ENCODE measurements around the gene LMTK2.

LMTK2 gene

DNA sequence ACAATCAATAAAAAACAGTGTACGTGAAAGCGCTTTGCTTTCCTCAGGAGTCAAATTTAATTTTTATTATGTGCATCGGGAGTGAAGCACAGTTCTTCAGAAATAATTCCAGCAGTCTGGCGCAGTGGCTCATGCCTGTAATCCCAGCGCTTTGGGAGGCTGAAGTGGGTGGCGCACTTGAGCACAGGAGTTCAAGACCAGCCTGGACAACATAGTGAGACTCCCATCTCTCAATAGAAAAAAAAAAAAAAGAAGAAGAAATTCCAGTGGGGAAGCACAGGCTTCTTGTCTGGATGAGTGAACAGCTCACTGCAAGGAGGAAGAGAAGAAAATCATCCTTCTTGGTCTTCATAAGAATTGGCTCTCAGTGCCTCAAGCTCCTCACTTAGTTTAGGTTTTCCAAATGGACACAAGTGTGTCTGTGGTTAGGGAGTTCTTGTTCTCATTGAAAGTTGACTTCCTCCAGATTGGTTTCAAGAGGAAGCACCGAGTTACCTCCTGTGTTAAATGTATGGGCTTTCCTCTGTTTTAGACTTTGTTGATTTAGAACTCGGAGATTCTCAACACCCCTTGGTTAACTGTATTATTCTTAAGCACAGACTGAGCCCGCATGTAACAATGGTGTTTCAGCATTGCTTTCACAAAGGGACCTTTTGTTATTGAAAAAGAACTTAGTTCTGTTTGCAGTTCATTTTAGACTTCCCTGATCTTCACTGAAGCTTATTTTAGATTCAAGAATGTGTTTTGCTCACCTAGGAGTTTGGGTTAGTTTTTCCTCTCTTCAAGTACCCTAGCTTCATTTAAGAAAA lies 28.0 kb downstream of the LMTK2 start:
- no peak for DNase-seq
- TF ChIP-seq, protein P1, sequence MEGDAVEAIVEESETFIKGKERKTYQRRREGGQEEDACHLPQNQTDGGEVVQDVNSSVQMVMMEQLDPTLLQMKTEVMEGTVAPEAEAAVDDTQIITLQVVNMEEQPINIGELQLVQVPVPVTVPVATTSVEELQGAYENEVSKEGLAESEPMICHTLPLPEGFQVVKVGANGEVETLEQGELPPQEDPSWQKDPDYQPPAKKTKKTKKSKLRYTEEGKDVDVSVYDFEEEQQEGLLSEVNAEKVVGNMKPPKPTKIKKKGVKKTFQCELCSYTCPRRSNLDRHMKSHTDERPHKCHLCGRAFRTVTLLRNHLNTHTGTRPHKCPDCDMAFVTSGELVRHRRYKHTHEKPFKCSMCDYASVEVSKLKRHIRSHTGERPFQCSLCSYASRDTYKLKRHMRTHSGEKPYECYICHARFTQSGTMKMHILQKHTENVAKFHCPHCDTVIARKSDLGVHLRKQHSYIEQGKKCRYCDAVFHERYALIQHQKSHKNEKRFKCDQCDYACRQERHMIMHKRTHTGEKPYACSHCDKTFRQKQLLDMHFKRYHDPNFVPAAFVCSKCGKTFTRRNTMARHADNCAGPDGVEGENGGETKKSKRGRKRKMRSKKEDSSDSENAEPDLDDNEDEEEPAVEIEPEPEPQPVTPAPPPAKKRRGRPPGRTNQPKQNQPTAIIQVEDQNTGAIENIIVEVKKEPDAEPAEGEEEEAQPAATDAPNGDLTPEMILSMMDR (IDR thresholded peaks at IDR 0.05), result no peak
- no peaks in the 10 kb centered on the region for H3K9me3 Mint-ChIP-seq
- no peaks in the 10 kb centered on the region for H3K27me3 Mint-ChIP-seq (ENCODE audit: low read depth, poor library complexity)
- H3K36me3 Mint-ChIP-seq (ENCODE audit: low read depth), result peaks cover 13% of the 10 kb centered on the region
- peak overlapping the region; percentile 3 for H3K27ac Mint-ChIP-seq
- no peak overlapping the region for H3K4me3 Mint-ChIP-seq
- peaks cover 42% of the 10 kb centered on the region for H3K4me1 Mint-ChIP-seq

- Mint-ChIP-seq H3K4me3 (no peak overlapping the region), H3K27ac (no peak overlapping the region), H3K27me3 (ENCODE audit: low read depth, poor library complexity) (no peaks in the 10 kb centered on the region), H3K9me3 (no peaks in the 10 kb centered on the region), H3K4me1 (peaks cover 41% of the 10 kb centered on the region), H3K36me3 (ENCODE audit: low read depth) (peaks cover 19% of the 10 kb centered on the region)
- TF ChIP-seq, protein P1 (IDR thresholded peaks at IDR 0.05), result no peak
- DNase-seq, result no peak
Measured at GRCh38 chr7:98135984-98136383, 29.3 kb downstream of the LMTK2 start.

GRCh38 chr7:98136423-98136822 lies 29.8 kb downstream of the LMTK2 start:
- Mint-ChIP-seq H3K36me3 (ENCODE audit: low read depth) (peaks cover 23% of the 10 kb centered on the region), H3K27ac (no peak overlapping the region), H3K4me1 (peaks cover 37% of the 10 kb centered on the region), H3K9me3 (no peaks in the 10 kb centered on the region), H3K27me3 (ENCODE audit: low read depth, poor library complexity) (no peaks in the 10 kb centered on the region), H3K4me3 (no peak overlapping the region)
- TF ChIP-seq, protein P1 (IDR thresholded peaks at IDR 0.05), result no peak
- DNase-seq, result no peak

- Mint-ChIP-seq H3K27me3 (ENCODE audit: low read depth, poor library complexity) (no peaks in the 10 kb centered on the region), H3K9me3 (no peaks in the 10 kb centered on the region), H3K27ac (no peak overlapping the region), H3K4me1 (peaks cover 32% of the 10 kb centered on the region), H3K36me3 (ENCODE audit: low read depth) (peaks cover 32% of the 10 kb centered on the region), H3K4me3 (no peak overlapping the region)
- TF ChIP-seq, protein P1 (IDR thresholded peaks at IDR 0.05), result no peak
- no peak for DNase-seq
Measured at GRCh38 chr7:98137134-98137825, 30.6 kb downstream of the LMTK2 start.

DNA sequence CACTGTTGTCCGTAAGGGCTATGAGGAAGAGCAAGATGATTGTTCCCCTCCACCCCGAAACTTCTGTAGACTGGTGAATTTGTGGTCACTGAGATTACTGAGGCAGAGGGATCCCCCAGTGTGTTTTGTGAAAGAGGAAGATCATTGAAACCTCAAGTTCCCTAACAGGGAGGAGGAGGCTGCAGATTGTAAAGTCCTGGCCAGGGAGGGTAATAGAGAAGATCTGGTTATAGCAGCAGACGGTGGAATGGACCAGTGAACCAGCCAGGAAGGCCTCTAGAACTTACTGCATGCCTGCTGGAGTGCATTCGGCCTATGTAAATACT lies 31.1 kb downstream of the LMTK2 start:
- no peak for DNase-seq
- TF ChIP-seq, protein P1 (IDR thresholded peaks at IDR 0.05), result no peak
- H3K9me3 Mint-ChIP-seq, result no peaks in the 10 kb centered on the region
- H3K27me3 Mint-ChIP-seq (ENCODE audit: low read depth, poor library complexity), result no peaks in the 10 kb centered on the region
- H3K36me3 Mint-ChIP-seq (ENCODE audit: low read depth), result peaks cover 37% of the 10 kb centered on the region
- H3K4me3 Mint-ChIP-seq, result no peak overlapping the region
- peak overlapping the region; percentile 10 for H3K27ac Mint-ChIP-seq
- peaks cover 32% of the 10 kb centered on the region for H3K4me1 Mint-ChIP-seq
